ENCODE measurements around the gene CELF3. TPM values are rescaled to one million over a fixed set of nuclear protein-coding genes. Genes with fewer than 3 reads are reported as not detected.

The CELF3 gene
- total and polyA plus RNA-seq, 7 donors: 0.04 TPM; not detected in 6

GRCh38 chr1:151718666-151719065, 2.1 kb upstream of the CELF3 start:
- peaks cover 16% of the 10 kb centered on the region for H3K4me1 ChIP-seq
- H3K27me3 ChIP-seq (ENCODE audit: insufficient read depth in 3 of 3, low read length in 2 of 3): peaks cover 0 to 29% (median 7%) of the 10 kb centered on the region in 3 donors
- intact Hi-C loops (cut with DNase I): no loop called here
- TF ChIP-seq CTCF (IDR thresholded peaks at IDR 0.05): no peak
- no peak overlapping the region for H3K27ac ChIP-seq
- 70 to 83% (median 78%) methylated on average over 4 of the region's 4 CpGs for WGBS, 3 donors
- no peaks in the 10 kb centered on the region for H3K36me3 ChIP-seq (ENCODE audit: insufficient read depth in 1 of 2, low read depth in 1 of 2)
- H3K9me3 ChIP-seq: no peaks in the 10 kb centered on the region
- no peak overlapping the region for H3K4me3 ChIP-seq
- ATAC-seq (no peak), DNase-seq (no peak)

GRCh38 chr1:151718011-151718431, 1.4 kb upstream of the CELF3 start:
- 37 to 41% (median 39%) methylated on average over 4 of the region's 4 CpGs for WGBS, 3 donors
- ATAC-seq (no peak), DNase-seq (no peak)
- Histone ChIP-seq H3K9me3 (no peaks in the 10 kb centered on the region), H3K27me3 (ENCODE audit: insufficient read depth in 3 of 3, low read length in 2 of 3) (peaks cover 0 to 29% (median 7%) of the 10 kb centered on the region in 3 donors), H3K4me3 (no peak overlapping the region), H3K4me1 (peaks cover 16% of the 10 kb centered on the region), H3K27ac (no peak overlapping the region), H3K36me3 (ENCODE audit: insufficient read depth in 1 of 2, low read depth in 1 of 2) (no peaks in the 10 kb centered on the region)
- TF ChIP-seq CTCF (IDR thresholded peaks at IDR 0.05): no peak
- intact Hi-C loops (cut with DNase I): no loop called here

GRCh38 chr1:151716405-151716762, 219 bp downstream of the CELF3 start:
- no peak for ATAC-seq
- no peak for TF ChIP-seq CTCF (IDR thresholded peaks at IDR 0.05)
- intact Hi-C loops (cut with DNase I): no loop called here

GRCh38 chr1:151715726-151716404, 738 bp downstream of the CELF3 start:
- intact Hi-C loops (cut with DNase I): no loop called here
- TF ChIP-seq CTCF (IDR thresholded peaks at IDR 0.05): no peak
- Histone ChIP-seq H3K27ac (no peak overlapping the region), H3K27me3 (ENCODE audit: insufficient read depth in 3 of 3, low read length in 2 of 3) (peaks cover 0 to 29% (median 7%) of the 10 kb centered on the region in 3 donors), H3K36me3 (ENCODE audit: insufficient read depth in 1 of 2, low read depth in 1 of 2) (no peaks in the 10 kb centered on the region), H3K9me3 (no peaks in the 10 kb centered on the region), H3K4me3 (no peak overlapping the region), H3K4me1 (peaks cover 7% of the 10 kb centered on the region)
- ATAC-seq (no peak), DNase-seq (no peak)
- 28 to 40% (median 35%) methylated on average over 17 of the region's 17 CpGs for WGBS, 3 donors

More at GRCh38 chr1:151716405-151716762, 219 bp downstream of the CELF3 start:
- Histone ChIP-seq H3K4me1 (peaks cover 7% of the 10 kb centered on the region), H3K27me3 (ENCODE audit: insufficient read depth in 3 of 3, low read length in 2 of 3) (peaks cover 0 to 29% (median 7%) of the 10 kb centered on the region in 3 donors), H3K27ac (no peak overlapping the region), H3K9me3 (no peaks in the 10 kb centered on the region), H3K4me3 (no peak overlapping the region), H3K36me3 (ENCODE audit: insufficient read depth in 1 of 2, low read depth in 1 of 2) (no peaks in the 10 kb centered on the region)
- DNase-seq: no peak
- WGBS, 3 donors: 3 to 5% (median 5%) methylated on average over 7 to 11 of the region's 11 CpGs

Measured in psoas muscle (tissue), 8 donors.